ENCODE data around the gene DUSP7.

DNA sequence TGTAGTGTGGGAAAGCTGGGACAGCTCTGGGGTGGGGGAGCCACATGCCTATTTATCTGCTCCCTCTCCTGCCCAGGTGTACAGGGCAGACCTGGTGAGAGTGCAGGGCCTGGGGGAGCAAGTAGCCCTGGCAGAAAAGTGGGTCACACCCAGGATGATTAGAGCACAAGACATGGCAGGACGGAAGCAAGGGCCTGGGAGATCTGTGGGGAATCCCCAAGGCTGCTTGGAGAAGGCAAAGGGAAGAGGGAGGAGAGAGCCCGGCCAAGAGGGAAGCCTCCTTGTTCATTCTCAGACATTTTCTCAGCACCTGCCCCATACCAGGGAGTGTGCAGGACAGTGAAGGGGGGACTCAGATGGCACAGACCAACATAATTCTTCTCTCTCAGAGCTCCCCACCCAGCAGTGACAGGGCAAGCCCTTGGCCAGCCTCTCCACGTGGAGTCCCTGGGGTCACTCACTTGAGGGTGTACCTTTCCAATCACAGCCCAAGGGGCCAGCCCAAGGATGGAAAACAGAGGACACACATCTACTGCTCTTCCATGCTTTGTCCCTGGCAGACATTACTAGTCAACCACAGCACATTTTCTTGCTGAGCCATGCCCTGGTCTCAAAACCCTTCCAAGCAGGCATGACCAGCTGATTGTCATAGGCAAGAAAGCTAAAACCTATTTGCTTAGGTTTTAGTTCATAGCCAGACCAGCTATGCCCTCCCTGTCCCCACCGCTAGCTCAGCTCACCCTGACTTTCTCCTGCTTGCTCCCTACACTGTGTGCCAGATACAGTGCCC, 4.9 kb upstream of the DUSP7 start:
- TF ChIP-seq, protein P1, sequence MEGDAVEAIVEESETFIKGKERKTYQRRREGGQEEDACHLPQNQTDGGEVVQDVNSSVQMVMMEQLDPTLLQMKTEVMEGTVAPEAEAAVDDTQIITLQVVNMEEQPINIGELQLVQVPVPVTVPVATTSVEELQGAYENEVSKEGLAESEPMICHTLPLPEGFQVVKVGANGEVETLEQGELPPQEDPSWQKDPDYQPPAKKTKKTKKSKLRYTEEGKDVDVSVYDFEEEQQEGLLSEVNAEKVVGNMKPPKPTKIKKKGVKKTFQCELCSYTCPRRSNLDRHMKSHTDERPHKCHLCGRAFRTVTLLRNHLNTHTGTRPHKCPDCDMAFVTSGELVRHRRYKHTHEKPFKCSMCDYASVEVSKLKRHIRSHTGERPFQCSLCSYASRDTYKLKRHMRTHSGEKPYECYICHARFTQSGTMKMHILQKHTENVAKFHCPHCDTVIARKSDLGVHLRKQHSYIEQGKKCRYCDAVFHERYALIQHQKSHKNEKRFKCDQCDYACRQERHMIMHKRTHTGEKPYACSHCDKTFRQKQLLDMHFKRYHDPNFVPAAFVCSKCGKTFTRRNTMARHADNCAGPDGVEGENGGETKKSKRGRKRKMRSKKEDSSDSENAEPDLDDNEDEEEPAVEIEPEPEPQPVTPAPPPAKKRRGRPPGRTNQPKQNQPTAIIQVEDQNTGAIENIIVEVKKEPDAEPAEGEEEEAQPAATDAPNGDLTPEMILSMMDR (conservative IDR thresholded peaks at IDR 0.05; ENCODE audit: low read depth, low read length), result no peak
- no peak for TF ChIP-seq EZH2 (IDR thresholded peaks at IDR 0.05; ENCODE audit: borderline replicate concordance, low read depth, low read length, poor library complexity, severe bottlenecking)

Data from A673 (cell line).